GM21717 (cell line): ENCODE results near the gene HLA-DPB1.
A peak's percentile ranks its signal among the peaks of the same experiment; 100 is the strongest.

Experiments used
- ATAC-seq: cut with Tn5 transposase; IDR thresholded peaks from one replicate; pipeline ENCODE4 v1.9.1; 2021; ENCODE audit warnings: mild to moderate bottlenecking, moderate library complexity; ENCODE audit not compliant: unreplicated experiment

The HLA-DPB1 gene

DNA sequence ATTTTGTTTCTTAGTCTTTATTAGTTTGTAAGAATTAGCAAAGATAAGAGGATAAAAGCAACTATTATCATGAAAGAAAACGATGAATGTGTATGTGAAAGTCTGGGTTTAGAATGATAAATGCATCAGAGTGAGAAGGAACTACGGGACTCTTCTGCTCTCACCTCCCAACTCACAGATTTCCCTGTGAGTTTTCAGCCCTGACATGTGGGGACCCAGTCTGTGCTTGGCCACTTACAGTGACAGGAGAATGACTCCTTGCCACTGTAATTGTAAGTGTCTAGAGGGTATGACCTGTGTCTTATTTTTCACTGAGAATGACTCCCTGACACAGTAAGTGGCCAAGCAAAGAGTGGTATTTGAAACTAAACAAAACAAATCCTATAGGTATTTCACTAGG is 4.9 kb upstream of the HLA-DPB1 start:
- no peak for ATAC-seq

DNA sequence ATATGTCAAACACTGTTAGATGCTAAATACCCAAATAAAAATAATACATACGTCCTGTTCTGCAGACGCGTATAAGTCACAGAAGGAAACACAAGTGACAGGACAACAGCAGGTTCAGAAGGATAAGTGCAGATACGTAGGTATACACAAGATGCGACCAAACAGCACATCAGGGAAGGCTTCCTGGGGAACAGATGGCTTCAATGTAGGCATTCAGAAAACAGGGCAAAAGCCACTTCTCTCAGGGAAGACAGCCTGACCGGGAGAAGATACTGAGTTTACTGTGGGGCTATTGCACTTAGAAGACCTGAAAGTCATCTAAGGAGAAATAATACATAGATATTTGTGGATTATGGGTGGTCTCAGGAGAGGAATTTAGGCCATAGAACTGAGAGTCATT is 4.2 kb upstream of the HLA-DPB1 start:
- no peak for ATAC-seq

DNA sequence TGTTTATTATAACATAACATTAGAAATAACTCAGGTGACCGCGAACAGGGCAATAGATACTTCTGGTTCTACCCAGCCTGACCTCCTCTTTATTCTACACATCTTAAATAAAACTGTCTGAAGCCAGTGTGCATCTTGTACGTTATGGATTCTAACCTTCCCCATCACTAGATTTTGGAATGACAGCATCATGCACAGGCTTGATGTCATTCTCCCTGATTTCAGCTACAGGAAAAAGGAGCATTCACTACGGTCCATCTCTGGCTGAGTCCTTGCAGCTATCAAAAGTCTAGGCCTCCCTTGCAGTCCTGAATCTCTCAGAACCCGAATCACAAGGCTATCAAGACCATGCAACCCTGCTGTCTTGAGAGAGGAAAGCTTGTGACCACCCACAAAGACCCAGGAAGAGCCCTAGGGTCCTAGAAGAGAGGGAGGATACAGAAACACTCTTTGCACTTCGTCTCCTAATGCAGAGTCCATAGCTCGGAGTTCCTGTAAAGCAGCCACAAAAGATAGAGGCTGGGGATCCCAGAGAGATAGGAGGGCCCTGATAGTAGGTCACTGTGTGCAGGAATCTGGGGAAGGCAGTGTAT is 3.2 kb upstream of the HLA-DPB1 start:
- no peak for ATAC-seq

DNA sequence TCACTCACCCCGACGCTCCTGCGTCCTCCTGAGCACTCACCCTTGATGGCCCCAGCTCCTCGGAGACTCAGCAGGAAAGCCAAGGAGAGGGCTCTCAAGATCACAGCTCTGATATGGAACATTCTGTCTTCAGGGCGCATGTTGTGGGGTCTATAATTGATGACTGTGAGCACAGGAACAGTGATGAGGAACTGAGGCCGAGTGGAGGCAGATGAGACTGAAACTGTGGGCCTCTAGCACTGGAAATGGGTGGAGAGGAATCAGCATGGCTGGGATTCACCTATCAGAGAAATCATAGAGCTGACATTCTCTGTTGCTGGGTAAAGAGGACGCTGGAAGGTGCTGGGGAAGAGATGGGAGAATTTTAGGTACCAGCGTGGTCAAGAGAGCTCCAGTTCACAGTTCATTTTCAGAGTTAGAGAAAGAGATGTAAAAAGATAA is 2.3 kb upstream of the HLA-DPB1 start, which contains the start of gene HLA-DPA1:
TSS of gene HLA-DPA1 (minus strand) at position 219 of the 441 bp plus-strand sequence.
- ATAC-seq: peak; percentile 56

DNA sequence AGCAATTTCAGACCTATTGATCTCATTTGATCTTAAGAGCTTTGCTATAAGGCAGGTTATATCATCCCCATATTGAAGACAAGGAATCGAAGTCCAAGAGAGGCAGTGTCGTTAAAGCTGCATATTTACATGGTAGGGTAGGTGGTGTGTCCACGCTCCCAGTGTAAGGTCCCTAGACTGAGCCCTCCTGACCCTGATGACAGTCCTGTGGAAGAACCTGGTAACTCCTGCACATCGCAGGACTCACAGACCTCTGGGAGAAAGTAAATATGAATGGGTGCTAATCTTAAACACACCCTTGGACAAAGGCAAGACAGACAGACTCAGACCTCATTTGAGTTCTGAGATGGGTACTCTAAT is 602 bp upstream of the HLA-DPB1 start:
- ATAC-seq: peak; percentile 10

DNA sequence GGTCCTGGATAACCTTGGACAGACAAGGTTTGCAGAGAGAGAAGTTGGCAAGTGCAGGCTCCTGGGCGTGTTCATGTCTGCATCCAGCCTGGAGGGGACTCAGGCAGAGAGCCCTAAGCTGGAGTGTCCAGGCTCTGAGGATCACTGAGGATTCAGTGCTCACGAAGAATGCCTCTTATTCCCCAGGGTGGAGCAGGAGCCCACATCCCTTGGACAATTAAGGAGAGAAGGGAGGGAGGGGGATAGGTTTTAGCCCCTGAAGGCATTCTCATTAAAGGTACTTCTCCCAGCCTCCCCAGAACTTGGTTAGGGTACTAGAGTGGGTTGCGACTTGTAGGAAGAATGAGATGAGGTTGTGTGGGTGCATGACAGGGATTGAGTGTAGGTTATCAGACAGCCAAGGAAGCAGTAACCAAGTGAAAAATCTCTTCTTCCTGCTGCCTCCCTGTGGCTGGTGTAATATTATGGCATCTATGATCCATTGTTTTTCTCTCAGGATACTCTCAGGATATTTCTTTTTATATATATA is 680 bp downstream of the HLA-DPB1 start:
- ATAC-seq: no peak

DNA sequence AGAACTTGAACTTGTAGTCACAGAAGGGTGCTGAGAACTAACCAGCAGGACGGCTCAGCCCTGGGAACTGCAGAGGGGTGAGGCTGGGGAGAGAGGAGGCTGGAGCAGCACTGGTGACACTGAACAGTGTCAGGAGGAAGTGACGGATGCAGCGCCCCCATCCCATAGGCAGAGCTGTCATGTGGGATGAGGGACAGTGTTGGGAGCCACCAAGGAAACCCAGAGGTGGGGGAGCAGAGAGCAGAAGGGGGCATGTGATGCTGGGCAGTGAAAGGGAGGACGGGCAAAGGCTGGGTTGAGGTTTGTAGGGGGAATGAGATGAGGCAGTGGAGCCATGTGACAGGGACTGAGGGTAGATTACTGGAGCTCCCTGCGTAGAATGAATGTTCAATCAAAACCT is 2.1 kb downstream of the HLA-DPB1 start:
- no peak for ATAC-seq

DNA sequence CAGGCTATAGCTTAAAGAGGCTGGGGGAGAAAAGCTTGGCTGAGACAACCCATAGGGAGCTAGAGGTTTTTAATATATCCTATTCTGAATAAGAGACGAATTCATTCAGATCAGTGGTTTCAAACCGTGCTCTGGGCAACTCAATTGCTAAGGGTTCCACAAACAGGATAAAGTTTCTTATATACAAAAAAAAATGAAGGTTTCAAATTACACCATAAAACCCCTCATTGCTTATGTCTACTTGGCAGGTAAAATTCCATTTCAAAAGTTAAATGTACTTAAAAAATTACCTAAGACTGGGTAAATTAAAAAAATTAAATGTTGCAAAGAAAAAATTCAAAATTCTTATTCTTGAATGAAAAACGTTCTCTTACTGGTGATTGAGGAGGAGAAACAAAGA is 2.7 kb downstream of the HLA-DPB1 start:
- ATAC-seq: no peak

DNA sequence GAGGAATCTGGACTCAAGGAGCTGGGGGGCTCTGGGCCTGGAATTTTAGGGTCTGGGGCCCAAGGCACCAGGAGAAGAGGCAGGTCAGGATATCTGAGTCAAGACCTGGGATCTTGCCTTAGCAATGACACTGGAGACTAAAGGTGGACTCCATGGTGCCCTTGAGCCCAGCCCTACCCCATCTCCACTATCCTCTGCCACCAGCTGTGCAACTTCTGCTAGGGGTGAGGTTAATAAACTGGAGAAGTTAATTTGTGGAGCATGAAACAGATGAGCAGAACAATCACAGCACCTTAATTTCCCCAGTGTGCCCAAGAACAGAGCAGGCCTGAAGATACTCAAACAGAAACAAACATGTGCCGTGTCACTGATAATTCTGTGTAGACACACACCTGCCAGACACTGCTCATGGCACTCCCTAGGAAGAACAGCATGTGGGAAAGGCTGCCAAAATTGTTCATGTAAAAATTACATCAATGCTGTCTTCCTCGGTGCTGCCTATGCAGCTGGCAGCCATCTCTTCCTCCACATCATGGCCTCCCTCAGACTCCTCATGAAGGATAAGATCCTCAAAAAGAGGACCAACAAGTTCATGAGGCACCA is 3.2 kb downstream of the HLA-DPB1 start:
- ATAC-seq: no peak

DNA sequence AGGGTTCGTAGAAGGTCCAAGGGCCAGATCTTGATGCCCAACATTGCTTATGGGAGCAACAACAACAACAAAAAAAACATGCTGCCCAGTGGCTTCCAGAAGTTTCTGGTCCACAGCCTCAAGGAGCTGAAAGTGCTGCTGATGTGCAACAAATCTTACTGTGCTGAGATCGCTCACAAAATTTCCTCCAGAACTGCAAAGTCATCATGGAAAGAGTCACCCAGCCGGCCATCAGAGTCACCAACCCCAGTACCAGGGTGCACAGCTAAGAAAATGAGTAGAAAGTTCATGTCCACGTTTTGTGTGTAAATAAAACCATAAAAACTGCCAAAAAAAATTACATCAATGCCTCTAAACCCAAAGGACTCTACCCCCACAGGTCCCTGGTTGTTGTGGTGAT is 3.8 kb downstream of the HLA-DPB1 start:
- ATAC-seq: no peak

DNA sequence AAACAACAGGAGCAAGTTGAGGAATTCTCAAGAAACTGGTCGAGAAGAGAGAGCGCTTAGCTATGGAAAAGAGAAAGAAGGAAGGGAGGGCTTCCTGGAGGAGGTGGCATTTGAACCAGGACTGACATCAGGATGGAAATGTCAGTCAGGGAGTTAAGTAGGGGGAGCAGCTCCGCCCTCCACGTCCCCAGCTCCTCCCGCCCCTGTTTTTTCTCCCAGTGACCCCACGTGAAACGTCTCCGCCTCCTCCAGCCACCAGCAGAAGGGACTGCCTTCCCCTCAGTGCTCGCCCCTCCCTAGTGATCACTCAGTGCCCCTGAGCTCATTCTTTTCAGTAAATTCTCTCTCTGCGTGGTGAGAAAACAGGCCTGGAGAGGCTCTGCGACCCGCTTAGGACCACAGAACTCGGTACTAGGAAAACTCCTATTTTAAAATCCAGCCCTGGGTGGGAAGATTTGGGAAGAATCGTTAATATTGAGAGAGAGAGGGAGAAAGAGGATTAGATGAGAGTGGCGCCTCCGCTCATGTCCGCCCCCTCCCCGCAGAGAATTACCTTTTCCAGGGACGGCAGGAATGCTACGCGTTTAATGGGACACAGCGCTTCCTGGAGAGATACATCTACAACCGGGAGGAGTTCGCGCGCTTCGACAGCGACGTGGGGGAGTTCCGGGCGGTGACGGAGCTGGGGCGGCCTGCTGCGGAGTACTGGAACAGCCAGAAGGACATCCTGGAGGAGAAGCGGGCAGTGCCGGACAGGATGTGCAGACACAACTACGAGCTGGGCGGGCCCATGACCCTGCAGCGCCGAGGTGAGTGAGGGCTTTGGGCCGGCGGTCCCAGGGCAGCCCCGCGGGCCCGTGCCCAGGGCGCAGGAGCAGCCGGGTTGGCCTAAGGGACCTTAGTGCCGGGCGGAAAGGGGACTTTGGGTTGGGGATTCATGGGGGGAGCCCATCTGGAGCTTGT is 4.6 kb downstream of the HLA-DPB1 start:
- no peak for ATAC-seq

DNA sequence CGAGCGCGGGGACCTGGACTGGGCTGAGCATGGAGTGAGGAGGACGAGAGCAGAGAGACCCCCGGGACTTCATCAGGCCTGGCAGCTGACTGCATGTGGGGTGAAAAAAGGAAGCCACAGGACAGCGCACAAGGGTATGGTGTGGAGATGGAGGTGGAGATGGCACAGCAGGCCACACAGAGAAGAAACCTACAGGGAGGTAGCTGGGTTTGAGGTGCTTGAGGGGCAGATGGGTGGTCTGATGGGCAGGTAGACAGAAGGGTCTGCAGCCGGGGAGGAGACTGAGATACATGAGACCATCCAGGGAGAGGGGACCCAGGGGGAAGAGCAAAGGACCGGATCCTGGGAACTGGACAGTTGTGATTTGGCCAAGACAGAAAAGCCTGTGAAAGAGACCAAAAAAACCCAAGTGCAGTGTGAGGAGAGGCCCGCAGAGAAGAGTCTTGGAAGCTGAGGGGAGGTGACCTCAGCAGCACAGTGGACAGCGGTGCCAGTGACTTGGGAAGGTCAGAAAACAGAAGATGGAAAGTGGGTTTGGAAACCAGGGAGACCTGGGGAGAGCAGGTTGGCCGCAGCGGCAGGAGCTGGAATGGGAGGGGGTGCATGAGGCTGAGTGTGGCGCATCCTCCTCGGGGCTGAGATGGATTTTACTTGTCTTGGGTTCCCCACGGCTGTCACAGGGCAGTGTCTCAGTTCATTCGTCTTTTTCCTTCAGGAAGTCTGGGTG is 5.5 kb downstream of the HLA-DPB1 start:
- ATAC-seq: no peak

DNA sequence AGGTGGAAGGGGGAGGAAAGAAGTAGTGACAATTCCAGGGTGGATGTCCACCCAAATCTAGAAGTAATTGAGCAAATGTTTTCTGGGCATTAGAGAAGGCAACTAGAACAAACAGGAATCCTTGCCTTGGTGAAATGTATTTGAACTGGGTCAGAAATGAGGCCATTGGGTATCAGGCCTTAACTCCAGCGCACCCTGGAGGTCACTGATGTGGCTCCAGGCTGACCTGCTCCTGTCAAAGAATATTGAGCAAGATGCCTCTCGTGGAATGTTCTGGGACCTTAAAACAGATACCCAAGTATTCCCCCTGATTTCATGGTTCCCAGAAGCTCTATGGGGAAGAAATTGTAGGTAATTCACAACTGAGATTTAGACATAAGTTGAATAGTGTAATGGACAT is 6.9 kb downstream of the HLA-DPB1 start:
- ATAC-seq: no peak

DNA sequence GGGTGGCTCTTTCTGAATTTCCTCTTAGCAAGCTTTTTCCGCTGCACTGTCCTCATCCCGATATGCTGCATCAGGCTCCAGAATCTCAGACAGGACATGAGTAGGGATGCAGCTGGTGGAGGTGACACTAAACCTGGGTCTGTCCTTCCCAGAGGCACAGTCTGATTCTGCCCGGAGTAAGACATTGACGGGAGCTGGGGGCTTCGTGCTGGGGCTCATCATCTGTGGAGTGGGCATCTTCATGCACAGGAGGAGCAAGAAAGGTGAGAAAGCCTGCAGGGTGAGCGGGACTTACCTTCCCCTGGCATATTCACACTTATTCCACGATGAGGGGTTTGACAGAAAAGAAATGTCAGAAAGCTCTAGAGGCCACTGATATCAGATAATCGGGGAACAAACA is 9.8 kb downstream of the HLA-DPB1 start:
- ATAC-seq: no peak

DNA sequence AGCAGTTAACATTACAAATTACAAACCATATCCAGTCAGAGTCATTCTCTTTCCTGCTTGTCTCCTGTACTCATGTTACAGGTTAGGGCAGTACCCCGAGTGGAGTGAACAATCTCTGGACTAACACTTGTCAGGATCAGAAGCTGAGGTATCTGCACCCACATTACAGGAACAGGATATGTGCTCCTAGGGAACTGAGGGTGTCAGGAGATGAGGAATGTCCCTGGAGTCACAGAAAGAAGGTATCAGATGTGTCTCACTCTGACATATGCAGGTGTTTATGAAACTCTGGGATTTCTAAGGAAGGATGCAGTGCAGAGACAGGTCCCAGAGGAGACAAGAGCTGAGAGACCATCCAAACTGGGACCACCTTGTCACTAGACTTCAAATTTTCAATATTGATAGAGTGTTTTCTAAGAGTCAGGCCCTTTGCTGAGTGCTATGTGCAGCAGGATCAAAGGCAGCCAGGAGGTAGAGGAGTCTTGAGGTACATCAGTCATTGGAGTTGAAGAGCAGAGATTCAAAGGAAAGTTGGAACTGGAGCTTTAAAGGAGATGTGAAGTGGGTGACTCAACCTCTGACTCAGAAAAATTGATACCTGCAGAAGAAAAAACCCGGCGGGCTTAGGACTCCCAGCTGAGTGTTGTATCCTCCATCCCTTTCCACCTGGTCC is 12.6 kb downstream of the HLA-DPB1 start:
- no peak for ATAC-seq

DNA sequence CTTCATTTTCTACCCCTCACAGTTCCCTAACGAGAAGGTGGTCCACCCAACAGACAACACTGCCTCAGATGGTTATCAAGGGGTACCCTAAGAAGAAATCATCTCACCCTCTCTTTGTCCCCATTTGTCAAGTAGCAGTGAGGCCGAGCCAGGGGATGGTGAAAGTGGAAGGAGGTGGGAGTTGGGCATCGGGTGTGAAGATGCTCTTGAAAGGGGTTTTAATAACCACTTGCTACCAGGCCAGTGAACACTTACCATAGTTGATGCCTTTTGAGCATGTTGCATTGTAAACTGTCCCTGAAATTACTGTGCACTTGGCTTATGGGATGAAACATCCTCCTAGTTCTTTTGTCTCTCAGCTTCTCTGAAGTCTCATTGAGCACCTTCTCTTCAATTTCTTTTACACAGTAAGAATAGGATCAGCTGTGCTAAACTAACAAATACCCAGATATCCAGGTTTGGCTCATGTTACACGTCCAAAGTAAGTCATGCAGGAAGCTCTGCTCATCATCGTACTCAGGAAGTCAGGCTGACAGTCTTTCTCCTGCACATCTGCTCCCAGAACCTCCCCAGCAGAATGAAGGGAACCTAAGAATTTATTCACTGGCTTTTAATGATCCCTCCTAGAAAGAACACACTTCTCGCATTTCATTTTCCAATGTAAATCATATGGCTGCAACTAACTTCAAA is 13.3 kb downstream of the HLA-DPB1 start:
- no peak for ATAC-seq

DNA sequence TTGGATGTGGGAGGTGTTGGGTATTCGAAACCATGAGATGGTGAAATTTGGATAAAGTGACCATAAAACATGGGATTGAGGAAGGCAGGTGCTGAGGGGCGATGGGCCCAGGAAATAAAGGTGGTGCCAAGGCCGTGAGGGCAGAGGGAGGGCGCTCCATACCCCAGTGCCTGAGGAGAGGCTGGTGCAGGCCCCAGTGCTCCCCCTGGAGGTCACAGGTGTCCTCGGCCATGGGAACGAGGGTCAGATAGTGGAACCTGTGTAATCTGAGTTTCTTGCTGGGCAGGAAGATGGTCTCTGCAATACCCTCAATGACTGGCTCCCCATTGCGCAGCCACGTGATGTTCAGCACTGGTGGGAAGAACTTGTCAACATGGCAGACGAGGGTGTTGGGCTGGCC is 16.2 kb downstream of the HLA-DPB1 start:
- ATAC-seq: no peak

DNA sequence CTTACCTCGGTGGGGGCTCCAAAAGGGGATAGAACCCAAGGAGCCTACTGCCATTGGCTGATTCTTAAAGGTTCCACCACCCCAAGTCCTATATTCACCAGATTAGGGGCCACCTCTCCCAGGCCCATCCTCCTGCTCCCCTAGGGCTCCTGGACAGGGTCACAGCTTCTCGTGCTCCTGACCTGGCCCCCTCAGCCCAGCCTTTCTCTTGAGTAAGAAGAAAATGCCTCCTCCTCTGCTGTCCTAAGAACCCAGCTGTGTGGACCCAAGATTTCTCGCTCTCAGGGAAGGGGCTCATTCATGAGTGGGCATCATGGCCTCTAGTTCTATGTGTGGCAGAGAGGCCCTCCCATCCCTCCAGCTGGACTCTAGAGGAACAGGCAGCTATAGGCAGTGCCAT is 16.6 kb downstream of the HLA-DPB1 start:
- ATAC-seq: no peak

DNA sequence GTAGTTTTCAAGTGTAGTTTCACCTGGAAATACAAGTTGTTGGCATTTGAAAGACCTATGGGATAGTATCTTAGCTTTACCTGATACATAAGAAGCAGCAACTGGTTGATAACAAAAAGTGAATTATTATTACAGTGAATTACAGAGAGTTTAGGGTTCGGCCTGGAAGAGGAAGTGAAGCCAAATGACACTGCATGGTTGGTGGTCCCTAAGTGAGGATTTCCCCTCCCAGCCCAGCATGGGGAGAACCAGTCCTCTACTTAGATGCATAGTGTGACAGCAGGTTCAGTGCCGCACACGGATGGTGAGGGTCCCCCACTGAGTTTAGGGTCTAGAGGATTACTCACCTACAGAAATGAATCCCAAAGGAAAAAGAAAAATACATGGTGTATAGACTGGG is 18.1 kb downstream of the HLA-DPB1 start:
- no peak for ATAC-seq

DNA sequence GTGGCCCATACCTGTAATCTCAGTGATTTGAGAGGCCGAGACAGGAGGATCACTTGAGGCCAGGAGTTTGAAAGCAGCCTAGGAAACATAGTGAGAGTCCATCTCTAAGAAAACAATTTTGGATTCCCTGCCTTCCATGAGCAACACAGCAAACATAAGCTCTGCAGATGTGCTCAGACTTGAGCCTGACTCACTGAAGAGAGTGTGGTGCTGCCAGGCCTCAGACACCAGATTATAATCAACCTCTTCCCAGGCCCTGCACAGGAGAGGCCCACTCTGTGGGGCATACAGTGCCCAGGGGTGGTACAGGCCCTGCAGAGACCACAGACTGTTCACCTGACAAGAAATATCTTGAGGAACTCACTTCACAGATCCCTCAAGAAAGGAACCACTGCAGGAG is 19.9 kb downstream of the HLA-DPB1 start:
- no peak for ATAC-seq
